ENCODE data around the gene ALMS1. TPM values are rescaled to one million over a fixed set of nuclear protein-coding genes. Genes with fewer than 3 reads are reported as not detected.

ALMS1 gene
- total RNA-seq, 4 donors from 2014 or later = 26.4 to 54.3 (median 36.5) TPM

GRCh38 chr2:73566288-73566878 is 180.7 kb downstream of the ALMS1 start:
- H3K9me3 ChIP-seq = no peaks in the 10 kb centered on the region
- peaks cover 0 to 23% of the 10 kb centered on the region in 2 donors for H3K36me3 ChIP-seq
- no peaks in the 10 kb centered on the region for H3K4me1 ChIP-seq
- no peak for TF ChIP-seq POLR2AphosphoS5 (IDR thresholded peaks at IDR 0.05)
- no peak for TF ChIP-seq EP300 (IDR thresholded peaks at IDR 0.05)
- TF ChIP-seq POLR2A (IDR thresholded peaks at IDR 0.05) = no peak
- no peak for TF ChIP-seq CTCF (IDR thresholded peaks at IDR 0.05)
- no peak for ATAC-seq
- 94 to 100% methylated on average over 4 to 5 of the region's 5 CpGs for WGBS, 2 donors (ENCODE audit: low coverage in 1 of 2)
- no peak overlapping the region for H3K4me3 ChIP-seq
- no peak overlapping the region for H3K27ac ChIP-seq
- no peaks in the 10 kb centered on the region for H3K27me3 ChIP-seq

GRCh38 chr2:73575261-73575660 is 189.6 kb downstream of the ALMS1 start:
- H3K4me1 ChIP-seq = no peaks in the 10 kb centered on the region
- no peak overlapping the region for H3K4me3 ChIP-seq
- ATAC-seq = no peak
- WGBS, 2 donors (ENCODE audit: low coverage in 1 of 2) = 59 to 71% methylated on average over 2 of the region's 2 CpGs
- H3K9me3 ChIP-seq = no peaks in the 10 kb centered on the region
- H3K36me3 ChIP-seq = peaks cover 0 to 32% of the 10 kb centered on the region in 2 donors
- TF ChIP-seq EP300 (IDR thresholded peaks at IDR 0.05) (no peak), CTCF (IDR thresholded peaks at IDR 0.05) (no peak), POLR2AphosphoS5 (IDR thresholded peaks at IDR 0.05) (no peak), POLR2A (IDR thresholded peaks at IDR 0.05) (no peak)
- no peak overlapping the region for H3K27ac ChIP-seq
- H3K27me3 ChIP-seq = no peaks in the 10 kb centered on the region

- Histone ChIP-seq H3K27me3 (no peaks in the 10 kb centered on the region), H3K4me3 (no peak overlapping the region), H3K36me3 (peaks cover 0 to 26% of the 10 kb centered on the region in 2 donors), H3K9me3 (no peaks in the 10 kb centered on the region), H3K27ac (no peak overlapping the region), H3K4me1 (no peaks in the 10 kb centered on the region)
- ATAC-seq = no peak
- WGBS, 2 donors (ENCODE audit: low coverage in 1 of 2) = 100% methylated on average over 2 of the region's 2 CpGs
- TF ChIP-seq EP300 (IDR thresholded peaks at IDR 0.05) (no peak), CTCF (IDR thresholded peaks at IDR 0.05) (no peak), POLR2A (IDR thresholded peaks at IDR 0.05) (no peak), POLR2AphosphoS5 (IDR thresholded peaks at IDR 0.05) (no peak)
These were observed 196.7 kb downstream of the ALMS1 start for GRCh38 chr2:73582364-73582763.

- Histone ChIP-seq H3K9me3 (no peaks in the 10 kb centered on the region), H3K27me3 (no peaks in the 10 kb centered on the region), H3K4me3 (no peak overlapping the region), H3K27ac (no peak overlapping the region), H3K4me1 (no peaks in the 10 kb centered on the region), H3K36me3 (no peaks in the 10 kb centered on the region)
- TF ChIP-seq EP300 (IDR thresholded peaks at IDR 0.05) (no peak), POLR2A (IDR thresholded peaks at IDR 0.05) (no peak), POLR2AphosphoS5 (IDR thresholded peaks at IDR 0.05) (no peak), CTCF (IDR thresholded peaks at IDR 0.05) (no peak)
- ATAC-seq = no peak
- 46 to 64% methylated on average over 4 of the region's 4 CpGs for WGBS, 2 donors (ENCODE audit: low coverage in 1 of 2)
These were observed 202.5 kb downstream of the ALMS1 start for GRCh38 chr2:73588177-73588576.

- Histone ChIP-seq H3K4me1 (no peaks in the 10 kb centered on the region), H3K27ac (no peak overlapping the region), H3K27me3 (no peaks in the 10 kb centered on the region), H3K4me3 (no peak overlapping the region), H3K9me3 (no peaks in the 10 kb centered on the region), H3K36me3 (no peaks in the 10 kb centered on the region)
- no peak for TF ChIP-seq EP300 (IDR thresholded peaks at IDR 0.05)
- TF ChIP-seq POLR2A (IDR thresholded peaks at IDR 0.05) = no peak
- TF ChIP-seq CTCF (IDR thresholded peaks at IDR 0.05) = no peak
- no peak for TF ChIP-seq POLR2AphosphoS5 (IDR thresholded peaks at IDR 0.05)
- WGBS, 2 donors (ENCODE audit: low coverage in 1 of 2) = 68 to 89% methylated on average over 2 of the region's 2 CpGs
- ATAC-seq = no peak
These were observed 208.0 kb downstream of the ALMS1 start for GRCh38 chr2:73593680-73594079.
